Left hindlimb (tissue), 1 donor: ENCODE measurements around the gene DBX2.
"Not testable (repeated sequence)": the region's sequence is repeated elsewhere in the genome, so short reads cannot be mapped to it uniquely, and the experiment has no call there.

Source experiments
- DNase-seq: peaks from one replicate; pipeline ENCODE4 v3.0.0-alpha.2; 2018

The DBX2 gene

GRCh38 chr12:45008211-45008610, 42.7 kb downstream of the DBX2 start:
- DNase-seq: no peak

DNA sequence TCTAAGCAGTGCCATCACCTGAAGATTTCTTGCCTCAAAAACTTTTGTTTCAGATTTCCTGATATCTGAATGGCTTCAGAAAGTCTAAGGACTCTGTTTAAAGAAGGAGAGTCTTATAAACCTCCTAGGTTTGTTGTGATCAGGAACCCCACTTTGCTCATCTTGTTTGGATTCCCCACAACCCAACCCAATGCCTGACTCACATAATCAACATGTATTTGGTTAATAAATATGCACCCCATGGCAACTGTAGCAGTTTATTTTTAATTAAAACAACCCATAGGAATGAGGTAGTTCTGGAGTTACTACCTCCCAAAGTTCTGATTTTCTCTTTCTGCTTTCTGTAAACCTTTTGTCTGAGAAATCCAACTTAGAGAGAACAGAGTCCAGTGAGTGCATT, 51.5 kb downstream of the DBX2 start:
- no peak for DNase-seq

DNA sequence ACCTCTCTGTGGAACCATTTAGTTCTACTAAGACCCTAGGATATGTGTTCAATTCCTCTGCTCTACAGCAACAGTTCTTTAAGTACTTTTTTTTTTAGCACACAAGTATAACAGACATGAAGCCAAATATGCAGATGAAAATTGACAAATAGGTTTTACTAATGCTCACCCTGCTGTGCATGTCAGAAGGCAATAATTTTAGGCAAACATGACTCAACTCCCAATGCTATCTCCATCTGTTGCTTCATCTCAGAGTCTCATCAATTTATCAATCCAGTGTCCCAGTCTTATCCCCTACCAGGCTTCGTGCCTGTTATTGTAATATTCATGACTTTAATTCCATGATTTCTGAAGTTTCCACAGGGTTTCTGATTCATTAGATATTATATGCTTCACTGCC, 57.7 kb downstream of the DBX2 start:
- DNase-seq: no peak

GRCh38 chr12:44984863-44985262, 66.0 kb downstream of the DBX2 start:
- DNase-seq: not testable (repeated sequence)

GRCh38 chr12:44979918-44980317, 71.0 kb downstream of the DBX2 start:
- DNase-seq: no peak

DNA sequence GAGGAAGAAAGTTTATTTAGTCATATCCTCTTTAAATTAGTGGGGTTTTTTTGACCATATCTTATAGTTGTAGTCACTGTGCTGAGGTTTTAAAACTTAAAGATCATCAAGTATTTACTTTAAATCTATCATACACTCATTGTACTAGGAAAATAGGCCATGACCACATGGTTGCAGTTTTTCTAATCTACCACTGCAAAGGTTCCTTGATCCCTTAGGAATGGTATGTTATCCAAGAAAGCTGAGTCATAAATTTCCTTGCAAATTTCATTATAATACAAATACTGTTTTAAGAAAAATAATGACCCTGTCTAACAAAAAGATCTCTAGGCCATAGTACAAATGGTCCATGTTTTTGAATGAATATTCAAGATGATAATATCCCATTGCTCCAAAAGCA, 74.7 kb downstream of the DBX2 start:
- no peak for DNase-seq

GRCh38 chr12:44972746-44973421, 78.0 kb downstream of the DBX2 start:
- DNase-seq: no peak

GRCh38 chr12:44968965-44969364, 81.9 kb downstream of the DBX2 start:
- DNase-seq: no peak
